Natural killer cell (primary cell): ENCODE measurements around the gene RASSF3. TPM values are rescaled to one million over a fixed set of nuclear protein-coding genes. Genes with fewer than 3 reads are reported as not detected.

Source experiments
- ATAC-seq, 3 donors: fragments of 150-1000 bp in 2 of 3; fragments of 200-7000 bp in 1 of 3; cut with Tn5 transposase; 1 replicate in 1 of 3; 2 replicates in 2 of 3; pipeline ENCODE4 v1.10.0; 2021; ENCODE audit warnings: mild to moderate bottlenecking in 2 of 3, moderate library complexity in 2 of 3
- DNase-seq, 2 donors: peaks; one replicate each; pipeline versions ENCODE4 v3.0.0 to v3.0.0-alpha.2; 2013 to 2021; ENCODE audit warnings: mixed read lengths in 1 of 2
- H3K27ac ChIP-seq: one replicate; pipeline ENCODE4 v1.5.1; 2013; ENCODE audit warnings: mild to moderate bottlenecking, low read length
- H3K27me3 ChIP-seq: one replicate; pipeline ENCODE4 v1.6.1; 2013; ENCODE audit warnings: low read length; ENCODE audit not compliant: control insufficient read depth, insufficient read depth
- H3K36me3 ChIP-seq: one replicate; pipeline ENCODE4 v1.6.1; 2013; ENCODE audit warnings: low read length; ENCODE audit not compliant: control insufficient read depth, insufficient read depth
- H3K4me1 ChIP-seq: one replicate; pipeline ENCODE4 v1.6.1; 2013; ENCODE audit warnings: low read length; ENCODE audit not compliant: control insufficient read depth, insufficient read depth
- H3K4me3 ChIP-seq: one replicate; pipeline ENCODE4 v1.5.1; 2013; ENCODE audit warnings: low read length
- H3K9me3 ChIP-seq: one replicate; pipeline ENCODE4 v1.6.1; 2013; ENCODE audit warnings: low read length; ENCODE audit not compliant: control insufficient read depth, insufficient read depth
- H3K27ac Mint-ChIP-seq, 2 donors: one replicate each; pipeline ENCODE4 v1.8.0; 2022; ENCODE audit warnings: mild to moderate bottlenecking in 2 of 2, mixed read lengths in 2 of 2, moderate library complexity in 1 of 2
- H3K27me3 Mint-ChIP-seq, 2 donors: one replicate each; pipeline ENCODE4 v1.8.0; 2022; ENCODE audit warnings: low read depth in 2 of 2, mixed read lengths in 2 of 2
- H3K36me3 Mint-ChIP-seq: one replicate; pipeline ENCODE4 v1.8.0; 2022; ENCODE audit warnings: mixed read lengths
- H3K4me1 Mint-ChIP-seq, 2 donors: one replicate each; pipeline ENCODE4 v1.8.0; 2022; ENCODE audit warnings: mixed read lengths in 2 of 2
- H3K4me3 Mint-ChIP-seq: one replicate; pipeline ENCODE4 v1.8.0; 2022; ENCODE audit warnings: mild to moderate bottlenecking, moderate library complexity, mixed read lengths
- H3K9me3 Mint-ChIP-seq, 2 donors: one replicate each; pipeline ENCODE4 v1.8.0; 2022; ENCODE audit warnings: mixed read lengths in 2 of 2
- WGBS: methylation state at CpG from one replicate; pipeline ENCODE4 v1.1.7; 2013; ENCODE audit warnings: missing lambda C conversion rate; ENCODE audit not compliant: insufficient coverage; 5-methylcytosine and 5-hydroxymethylcytosine counted together
- intact Hi-C: fragments of 100-400 bp; cut with micrococcal nuclease; formaldehyde crosslinking; loops from one replicate; pipeline ENCODE4 v1.14.2; 2022
- total RNA-seq, 4 donors: library from RNA; stranded (reverse); fragments of 120-200 nt in 1 of 4; gene quantifications; one replicate each; pipeline versions ENCODE4 v1.2.3 to v1.2.4, GENCODE V29; 2013 to 2022
- TF ChIP-seq, protein P1 (sequence below): fragments of 200-600 bp; IDR thresholded peaks from one replicate; pipeline ENCODE4 v1.8.0; 2022; ENCODE audit warnings: antibody characterized with exemption

Gene RASSF3
- total RNA-seq, 3 donors from 2014 or later (not counting 1 experiment from before 2014, with no cell fraction given) = 63.4 to 105 (median 80.5) TPM

- H3K27ac ChIP-seq = peak overlapping the region; percentile 91
- no peaks in the 10 kb centered on the region for H3K9me3 ChIP-seq
- Mint-ChIP-seq H3K27ac (peak overlapping the region; percentile 96 to 97), H3K4me1 (peaks cover 52 to 61% of the 10 kb centered on the region in 2 donors), H3K9me3 (no peaks in the 10 kb centered on the region), H3K36me3 (peaks cover 9% of the 10 kb centered on the region), H3K27me3 (no peaks in the 10 kb centered on the region), H3K4me3 (peak overlapping the region; percentile 78)
- DNase-seq (peak; percentile 53 to 63), ATAC-seq (peak; percentile 81 to 88 (median 82))
- peaks cover 41% of the 10 kb centered on the region for H3K4me1 ChIP-seq
- peaks cover 13% of the 10 kb centered on the region for H3K36me3 ChIP-seq
- TF ChIP-seq, protein P1, sequence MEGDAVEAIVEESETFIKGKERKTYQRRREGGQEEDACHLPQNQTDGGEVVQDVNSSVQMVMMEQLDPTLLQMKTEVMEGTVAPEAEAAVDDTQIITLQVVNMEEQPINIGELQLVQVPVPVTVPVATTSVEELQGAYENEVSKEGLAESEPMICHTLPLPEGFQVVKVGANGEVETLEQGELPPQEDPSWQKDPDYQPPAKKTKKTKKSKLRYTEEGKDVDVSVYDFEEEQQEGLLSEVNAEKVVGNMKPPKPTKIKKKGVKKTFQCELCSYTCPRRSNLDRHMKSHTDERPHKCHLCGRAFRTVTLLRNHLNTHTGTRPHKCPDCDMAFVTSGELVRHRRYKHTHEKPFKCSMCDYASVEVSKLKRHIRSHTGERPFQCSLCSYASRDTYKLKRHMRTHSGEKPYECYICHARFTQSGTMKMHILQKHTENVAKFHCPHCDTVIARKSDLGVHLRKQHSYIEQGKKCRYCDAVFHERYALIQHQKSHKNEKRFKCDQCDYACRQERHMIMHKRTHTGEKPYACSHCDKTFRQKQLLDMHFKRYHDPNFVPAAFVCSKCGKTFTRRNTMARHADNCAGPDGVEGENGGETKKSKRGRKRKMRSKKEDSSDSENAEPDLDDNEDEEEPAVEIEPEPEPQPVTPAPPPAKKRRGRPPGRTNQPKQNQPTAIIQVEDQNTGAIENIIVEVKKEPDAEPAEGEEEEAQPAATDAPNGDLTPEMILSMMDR = no peak
- intact Hi-C loops = loop anchor here (1.0 to 2.0 kb wide), 5 partner anchors 14 to 46 kb away; partner anchors contain the start of gene GNS
- no peaks in the 10 kb centered on the region for H3K27me3 ChIP-seq
- WGBS = 44% methylated on average over 4 of the region's 5 CpGs
- no peak overlapping the region for H3K4me3 ChIP-seq
These were observed 104.3 kb downstream of the RASSF3 start for GRCh38 chr12:64714551-64714968.

- Mint-ChIP-seq H3K27me3 (no peaks in the 10 kb centered on the region), H3K27ac (peak overlapping the region; percentile 96 to 97), H3K4me1 (peaks cover 52 to 58% of the 10 kb centered on the region in 2 donors), H3K9me3 (no peaks in the 10 kb centered on the region), H3K36me3 (peaks cover 20% of the 10 kb centered on the region), H3K4me3 (peak overlapping the region; percentile 78)
- ATAC-seq (peak; percentile 17 to 43 (median 35)), DNase-seq (peak; percentile 28 to 35)
- TF ChIP-seq, protein P1 = no peak
- Histone ChIP-seq H3K27me3 (no peaks in the 10 kb centered on the region), H3K27ac (peak overlapping the region; percentile 91), H3K36me3 (peaks cover 30% of the 10 kb centered on the region), H3K4me1 (peaks cover 41% of the 10 kb centered on the region), H3K4me3 (no peak overlapping the region), H3K9me3 (no peaks in the 10 kb centered on the region)
- intact Hi-C loops = loop anchor here (2.0 to 5.0 kb wide), 2 partner anchors 106 to 169 kb away; partner anchors contain the start of gene RASSF3
- WGBS = 70% methylated on average over 4 of the region's 4 CpGs
These were observed 106.1 kb downstream of the RASSF3 start for GRCh38 chr12:64716371-64716770.

GRCh38 chr12:64716839-64717455 lies 106.7 kb downstream of the RASSF3 start:
- TF ChIP-seq, protein P1 = no peak
- peak overlapping the region; percentile 91 for H3K27ac ChIP-seq
- H3K4me1 ChIP-seq = peaks cover 41% of the 10 kb centered on the region
- H3K36me3 ChIP-seq = peaks cover 35% of the 10 kb centered on the region
- H3K27ac Mint-ChIP-seq = peak overlapping the region; percentile 96 to 97
- H3K9me3 Mint-ChIP-seq = no peaks in the 10 kb centered on the region
- peak in 1 of 2 donors; percentile 27 for DNase-seq
- no peaks in the 10 kb centered on the region for H3K27me3 ChIP-seq
- no peak overlapping the region for H3K4me3 ChIP-seq
- no peaks in the 10 kb centered on the region for H3K9me3 ChIP-seq
- intact Hi-C loops = loop anchor here (2.0 to 5.0 kb wide), 2 partner anchors 106 to 170 kb away; partner anchors contain the start of gene RASSF3
- peak overlapping the region; percentile 78 for H3K4me3 Mint-ChIP-seq
- H3K4me1 Mint-ChIP-seq = peaks cover 52 to 55% of the 10 kb centered on the region in 2 donors
- H3K27me3 Mint-ChIP-seq = no peaks in the 10 kb centered on the region
- ATAC-seq = peak; percentile 53 to 69 (median 64)
- WGBS = 70% methylated on average over 4 of the region's 6 CpGs
- peaks cover 20% of the 10 kb centered on the region for H3K36me3 Mint-ChIP-seq
